Mesenteric fat pad (tissue), 1 donor: Measurements from ENCODE around the gene CDC40. TPM values are rescaled to one million over a fixed set of nuclear protein-coding genes. Genes with fewer than 3 reads are reported as not detected.

Experiments used
- DNase-seq: peaks from one replicate; pipeline ENCODE4 v3.0.0-alpha.2; 2020; ENCODE audit warnings: low spot score
- long read RNA-seq: library from polyadenylated mRNA; unstranded; transcript quantifications from one replicate; pipeline ENCODE4 v2.0.0, GENCODE V29; 2020
- total RNA-seq: library from RNA; stranded (reverse); fragmentation: NEBNext Ultra II Directional; extraction: Animal tissue kit (Norgen Biotek cat#: 25700); gene quantifications from one replicate; pipeline ENCODE4 v1.2.1, GENCODE V29; 2021
- donor health status: DM: yes; HTN: yes; CAD: no.

Gene CDC40
- 19.2 TPM for total RNA-seq
- long read RNA-seq, partial matches to known transcripts, result 4 of 6 reads
- long read RNA-seq, other reads (novel, unspliced or antisense), result 0 of 6 reads

DNA sequence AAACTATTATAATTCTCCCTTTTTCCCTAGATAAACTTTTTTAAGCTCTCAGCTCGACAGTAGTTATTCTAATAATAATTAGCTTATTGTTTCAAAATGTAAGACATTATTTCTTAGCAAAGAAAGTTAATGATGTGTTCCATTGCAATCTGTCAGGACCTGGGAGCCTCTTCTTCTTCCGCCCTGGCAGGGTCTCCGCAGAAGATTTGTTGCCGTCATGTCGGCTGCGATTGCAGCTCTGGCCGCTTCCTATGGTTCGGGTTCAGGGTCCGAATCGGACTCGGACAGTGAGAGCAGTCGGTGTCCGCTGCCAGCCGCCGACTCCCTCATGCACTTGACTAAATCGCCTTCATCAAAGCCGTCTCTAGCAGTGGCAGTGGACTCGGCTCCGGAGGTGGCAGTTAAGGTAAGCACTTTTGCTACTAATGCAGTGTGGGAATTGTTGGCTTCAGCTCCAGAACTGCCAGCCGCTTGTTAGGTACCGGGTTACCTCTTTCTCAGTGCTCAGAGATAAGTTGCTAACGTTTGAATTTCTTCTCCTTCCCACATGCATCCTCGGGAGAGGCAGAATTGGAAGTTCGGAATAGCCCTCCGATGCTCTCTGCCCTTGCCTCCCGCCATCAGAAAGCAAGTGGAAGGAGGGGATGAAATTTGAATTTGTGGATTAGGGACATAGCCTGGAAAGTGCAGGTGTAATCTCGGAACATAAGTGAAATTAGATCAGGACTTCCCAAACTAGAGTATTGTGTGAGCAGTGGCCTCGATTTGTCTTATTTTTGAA is at the start of gene CDC40:
TSS of gene CDC40 (plus strand) at position 200 of the 781 bp plus-strand sequence. CDS start at position 218, 18 bp downstream.
- DNase-seq, result peak; percentile 90

DNA sequence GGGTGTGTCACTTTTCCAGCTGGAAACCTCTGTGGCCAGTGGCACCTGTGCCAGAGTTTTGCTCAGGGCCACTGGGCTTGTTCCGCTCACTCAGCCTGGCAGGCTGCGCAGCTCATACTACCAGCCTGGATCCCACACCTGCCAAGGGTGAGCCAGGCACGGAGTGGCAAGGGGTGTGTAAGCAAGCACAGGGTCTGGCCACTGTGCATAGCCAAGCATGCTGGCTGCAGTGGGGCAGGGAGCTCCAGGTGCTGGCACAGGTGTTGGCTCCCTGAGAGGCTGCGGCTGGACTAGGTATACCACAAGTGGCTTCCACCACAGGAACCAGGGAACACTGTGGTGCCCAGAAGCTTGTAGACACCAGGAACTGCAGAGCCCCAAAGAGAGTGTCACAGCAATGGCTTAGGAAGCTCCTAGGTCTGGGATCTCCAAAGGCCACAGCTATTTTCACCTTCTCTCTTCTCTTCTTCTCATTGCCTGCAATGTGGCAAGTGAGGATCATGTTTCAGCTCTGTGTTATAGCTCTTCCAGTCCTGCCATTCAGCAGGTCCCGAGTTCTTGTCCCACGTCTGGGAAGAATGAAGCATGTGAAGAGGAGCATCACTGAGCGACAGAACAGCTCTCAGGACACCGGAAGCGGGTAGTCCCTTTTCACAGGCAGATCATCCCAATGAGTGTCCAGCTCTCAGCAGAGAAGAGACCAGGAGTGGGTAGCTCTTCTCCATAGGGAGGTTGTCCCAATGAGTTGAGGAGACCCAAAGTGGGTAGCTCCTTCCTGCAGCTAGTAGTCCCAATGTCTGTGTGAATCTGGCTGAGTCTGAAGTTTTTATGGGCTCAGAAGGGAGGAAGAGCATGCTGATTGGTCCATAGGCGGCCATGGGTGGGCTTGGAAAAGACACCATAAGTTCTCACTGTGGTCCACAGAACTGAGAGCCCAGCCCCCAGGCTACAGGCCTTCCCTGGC is 42.0 kb upstream of the CDC40 start:
- no peak for DNase-seq

DNA sequence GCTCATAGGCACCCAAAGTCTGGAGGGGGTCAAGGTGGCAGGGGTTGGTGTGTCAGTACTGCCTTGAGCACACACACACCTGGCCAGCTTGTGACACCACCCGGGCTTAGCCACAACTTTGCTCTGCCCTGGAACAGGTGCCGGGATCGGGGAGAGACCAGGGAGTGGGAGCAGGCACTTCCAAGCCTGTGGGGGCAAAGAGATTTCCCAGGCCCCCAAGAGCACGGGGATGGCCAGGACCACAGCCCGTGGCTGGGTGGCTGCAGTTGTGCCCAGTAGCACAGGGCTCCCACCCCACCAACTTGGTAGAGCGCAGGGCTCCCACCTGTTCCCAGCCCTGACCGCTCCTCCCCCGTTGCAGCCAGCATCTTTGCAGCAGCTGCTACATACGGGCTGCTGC is 41.2 kb upstream of the CDC40 start:
- DNase-seq, result no peak

DNA sequence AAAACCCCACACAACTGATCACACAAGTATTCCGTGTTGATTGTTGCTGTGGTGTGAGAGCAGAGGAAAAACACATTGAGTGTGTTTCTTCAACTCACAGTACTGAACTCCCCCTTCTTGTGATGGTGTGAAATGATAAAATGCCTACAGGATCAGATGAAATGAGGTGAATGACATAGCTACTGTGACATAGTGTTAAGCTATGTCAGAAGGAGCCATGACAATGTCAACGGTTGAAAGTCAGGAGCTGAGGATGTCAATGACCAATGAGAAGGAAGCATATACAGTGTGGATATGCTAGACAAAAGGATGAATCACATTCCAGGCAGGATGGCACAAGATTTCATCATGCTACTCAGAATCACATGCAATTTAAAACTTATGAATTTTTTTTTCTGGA is 39.6 kb upstream of the CDC40 start:
- no peak for DNase-seq

DNA sequence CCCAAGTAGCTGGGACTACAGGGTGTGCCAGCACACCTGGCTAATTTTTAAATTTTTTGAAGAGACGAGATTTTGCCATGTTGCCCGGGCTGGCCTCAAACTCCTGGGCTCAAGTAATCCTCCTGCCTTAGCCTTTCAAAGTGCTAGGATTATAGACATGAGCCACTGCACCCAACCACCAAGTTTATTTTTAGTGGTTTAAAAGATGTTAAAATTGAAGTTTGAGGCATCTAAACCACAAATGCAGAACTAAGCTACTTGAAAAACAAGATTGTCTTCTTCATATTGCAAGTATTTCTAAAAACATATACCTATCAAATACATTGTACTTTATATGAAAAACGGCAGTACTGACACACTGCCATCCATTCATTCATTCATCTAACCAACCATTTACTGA is 32.4 kb upstream of the CDC40 start:
- DNase-seq, result no peak

DNA sequence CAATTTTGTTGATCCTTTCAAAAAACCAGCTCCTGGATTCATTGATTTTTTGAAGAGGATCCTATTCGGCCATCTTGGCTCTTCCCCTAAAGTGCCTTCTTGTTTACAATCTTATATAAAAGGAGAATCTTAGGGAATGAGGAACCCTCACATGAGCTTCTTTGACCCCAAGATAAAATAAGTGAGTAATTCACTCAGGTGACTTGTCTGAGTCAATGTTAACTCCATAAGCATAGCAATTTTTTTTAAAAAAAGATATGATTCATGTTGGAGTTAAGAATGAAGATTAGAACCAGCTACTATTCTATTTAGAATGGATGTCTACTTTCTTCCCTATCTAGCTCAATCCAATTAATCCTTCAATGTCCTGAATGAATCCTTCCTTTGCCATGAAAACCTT is 21.7 kb upstream of the CDC40 start:
- no peak for DNase-seq

DNA sequence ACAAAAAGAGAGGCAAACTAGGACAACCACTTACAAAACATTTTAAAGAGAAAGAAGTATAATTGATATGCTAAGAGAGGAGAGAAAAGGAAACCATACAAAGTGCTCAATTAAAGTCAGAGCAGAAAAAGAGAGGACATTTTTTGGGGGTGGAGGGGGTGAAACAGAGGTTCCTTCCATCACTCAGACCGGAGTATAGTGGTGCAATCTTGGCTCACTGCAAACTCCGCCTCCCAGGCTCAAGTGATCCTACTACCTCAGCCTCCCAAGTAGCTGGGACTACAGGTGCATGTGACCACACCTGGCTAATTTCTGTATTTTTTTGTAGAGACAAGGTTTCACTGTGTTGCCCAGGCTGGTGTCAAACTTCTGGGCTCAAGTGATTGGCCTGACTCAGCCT is 10.1 kb upstream of the CDC40 start:
- DNase-seq, result no peak

DNA sequence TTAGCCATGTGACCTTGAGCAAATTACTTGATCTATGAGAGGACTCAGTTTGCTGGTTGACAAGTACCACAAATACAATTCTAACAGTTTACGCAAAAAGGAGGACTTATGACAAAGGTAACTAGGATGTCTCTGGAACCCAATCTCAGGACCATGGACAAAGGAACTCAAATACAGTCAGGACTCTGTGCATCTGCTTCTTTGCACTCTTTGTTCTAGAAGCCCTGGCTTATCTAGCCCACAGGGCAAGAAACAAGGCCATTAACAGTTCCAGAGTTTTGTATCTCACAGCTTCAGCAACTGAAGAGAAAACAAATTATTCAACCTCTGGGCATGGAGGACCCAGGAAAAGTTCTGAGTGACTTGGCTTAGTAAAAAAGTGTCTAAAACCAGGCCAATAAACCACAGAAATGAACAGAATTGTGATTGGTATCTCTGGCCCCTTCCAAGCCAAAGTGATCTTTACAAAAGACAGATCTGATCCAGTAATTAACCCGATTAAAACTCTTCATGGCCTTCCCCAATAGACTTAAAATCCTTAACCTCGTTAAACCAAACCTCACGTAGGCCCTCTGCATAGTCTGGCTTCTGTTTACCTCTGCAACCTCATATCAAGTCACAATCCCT is 6.6 kb upstream of the CDC40 start:
- DNase-seq, result no peak

DNA sequence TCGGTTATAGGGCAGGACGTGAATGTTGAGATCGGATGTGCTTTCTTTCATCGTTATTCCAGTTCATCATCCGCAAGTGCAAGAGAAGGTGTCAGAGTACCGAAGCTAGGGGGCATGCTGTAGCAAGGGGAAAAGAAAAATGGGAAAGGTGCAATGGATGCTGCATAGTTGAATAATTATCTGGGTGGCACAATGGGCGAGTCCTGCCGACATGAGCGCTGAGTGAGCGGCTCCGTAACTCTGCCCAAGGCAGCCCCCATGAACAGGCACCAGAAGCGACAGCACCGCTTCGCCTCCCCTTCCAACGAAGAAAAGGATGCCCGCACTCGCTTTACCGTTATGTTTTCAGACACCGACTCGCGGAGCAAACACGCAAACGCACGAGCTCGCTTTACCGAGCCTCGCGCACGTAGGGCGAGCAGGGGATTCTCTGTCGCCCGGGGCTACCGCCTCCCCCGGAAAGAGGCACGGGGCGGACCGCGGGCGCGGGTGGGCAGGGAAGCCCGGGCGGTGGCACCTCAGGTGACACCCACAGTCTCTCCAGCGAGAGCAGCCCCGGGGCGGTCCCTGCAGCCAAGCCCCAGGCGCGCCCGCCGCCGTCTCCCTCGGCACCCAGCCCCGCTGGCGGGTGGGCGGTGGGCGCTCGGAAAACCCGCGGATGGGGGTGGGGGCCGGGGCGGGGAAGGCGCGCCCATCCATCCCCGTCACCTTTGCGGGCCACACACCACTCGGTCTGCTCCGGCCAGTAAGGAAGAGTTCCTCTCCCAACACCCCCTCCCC is 1.4 kb upstream of the CDC40 start:
- peak; percentile 89 for DNase-seq

DNA sequence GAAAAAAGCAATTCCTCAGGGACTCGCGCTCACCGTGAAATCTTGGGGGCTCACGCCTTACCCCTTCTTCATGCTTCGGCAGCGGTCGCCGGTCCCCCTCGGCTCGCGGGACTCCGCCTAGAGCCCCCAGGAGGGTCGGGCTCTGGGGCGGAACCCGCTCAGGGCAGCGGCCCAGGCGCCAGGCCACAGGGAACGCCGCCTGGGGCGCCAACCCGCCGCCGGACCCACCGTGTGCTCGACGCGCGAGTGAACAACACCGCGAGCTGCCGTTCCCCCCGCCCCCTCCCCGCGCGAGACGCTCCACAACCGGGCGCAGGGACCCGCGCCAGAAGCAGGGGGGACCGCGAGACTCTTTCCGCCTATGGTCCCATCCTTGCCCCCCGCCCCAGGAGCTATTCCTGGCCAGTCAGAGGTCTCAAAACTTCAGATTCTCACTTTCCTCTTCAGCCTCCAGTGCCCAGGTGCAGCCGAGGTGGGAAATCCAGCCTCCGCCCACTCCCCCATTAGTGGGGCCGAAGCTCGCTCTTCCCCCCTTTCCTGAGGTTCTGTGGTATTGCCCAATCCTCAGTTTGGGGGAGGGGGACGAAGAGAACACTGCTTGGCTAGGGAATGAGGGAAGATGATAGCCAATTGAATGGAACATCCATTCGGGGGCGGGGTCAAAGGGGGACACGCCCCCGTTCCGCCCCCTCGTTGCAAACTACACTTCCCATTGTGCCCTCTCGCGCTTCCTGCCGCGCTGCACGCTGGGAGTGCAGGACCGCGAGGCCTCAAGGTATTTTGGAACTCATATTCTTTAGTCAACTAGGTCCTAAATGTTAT is 610 bp upstream of the CDC40 start, which contains the start of gene WASF1:
TSS of gene WASF1 (minus strand) at position 265 of the 822 bp plus-strand sequence. CDS start 52,069 bp downstream, outside the sequence.
- peak; percentile 96 for DNase-seq

DNA sequence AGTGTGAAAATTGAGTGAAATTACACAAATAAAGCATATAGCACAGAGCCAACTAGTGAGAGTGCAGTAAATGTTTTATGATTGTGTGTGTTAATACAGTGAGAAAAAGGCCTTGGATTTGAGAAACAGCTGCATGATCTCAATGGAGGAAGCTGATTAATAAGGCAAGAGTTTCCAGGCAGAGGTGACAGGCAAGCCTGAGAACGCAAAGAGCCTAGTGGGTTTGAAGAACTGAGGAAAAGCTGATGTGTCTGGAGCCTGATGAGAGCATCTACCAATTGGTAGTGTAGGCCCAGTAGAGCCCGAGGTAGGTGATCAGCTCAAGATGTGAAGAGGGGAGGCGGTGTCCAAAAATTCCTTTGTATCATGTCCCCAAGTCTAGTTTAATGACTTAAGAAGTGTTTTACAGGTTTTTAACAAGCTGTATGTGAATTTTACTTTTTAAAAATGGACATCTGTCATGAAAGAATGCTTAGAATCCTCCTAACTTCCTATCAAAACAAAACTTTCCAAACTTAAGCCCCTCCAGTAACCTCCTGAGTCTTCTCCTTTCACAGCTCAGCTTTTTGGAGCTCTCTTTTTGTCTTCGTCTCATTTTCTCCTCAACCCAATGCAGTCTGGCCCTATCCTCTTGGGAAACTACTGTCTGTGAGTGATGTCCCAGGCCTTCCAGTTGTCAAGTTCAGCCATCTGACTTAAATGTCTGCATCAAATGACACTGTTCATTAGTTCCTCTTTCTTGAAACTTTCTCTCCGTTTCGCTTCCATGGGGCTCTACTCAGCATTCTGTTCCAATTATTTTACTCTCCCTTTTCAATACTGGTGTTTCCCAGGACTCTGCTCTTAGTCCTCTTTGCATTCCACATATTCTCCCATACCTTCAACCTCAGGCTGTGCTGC is 1.2 kb downstream of the CDC40 start:
- no peak for DNase-seq

DNA sequence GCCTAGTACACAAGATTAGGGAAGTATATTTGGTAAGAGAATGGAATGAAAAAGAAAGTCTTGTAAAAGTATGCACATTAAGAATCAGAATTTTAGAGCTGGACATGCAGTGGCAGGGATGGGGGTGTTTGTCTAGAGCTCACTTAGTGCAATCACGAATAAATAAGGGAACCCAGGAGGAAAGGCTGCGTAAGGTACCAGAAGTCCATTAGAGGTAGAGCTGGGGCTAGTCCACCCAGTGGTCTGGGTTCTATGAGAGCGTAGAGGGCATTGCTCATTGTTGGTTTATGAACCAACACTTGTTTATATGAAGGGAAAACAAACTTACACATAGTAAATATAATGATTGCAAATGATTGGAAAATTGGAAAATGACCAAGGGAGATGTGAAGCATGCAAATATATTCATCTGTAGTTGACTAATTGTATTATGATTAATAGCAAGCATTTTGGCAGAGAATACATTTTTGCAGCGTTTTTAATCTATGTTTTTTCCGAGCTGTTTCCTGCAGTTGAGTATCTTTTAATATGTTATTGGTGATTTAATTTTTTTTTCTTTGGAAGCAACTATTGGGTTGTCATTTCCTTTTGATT is 3.2 kb downstream of the CDC40 start:
- DNase-seq, result no peak

DNA sequence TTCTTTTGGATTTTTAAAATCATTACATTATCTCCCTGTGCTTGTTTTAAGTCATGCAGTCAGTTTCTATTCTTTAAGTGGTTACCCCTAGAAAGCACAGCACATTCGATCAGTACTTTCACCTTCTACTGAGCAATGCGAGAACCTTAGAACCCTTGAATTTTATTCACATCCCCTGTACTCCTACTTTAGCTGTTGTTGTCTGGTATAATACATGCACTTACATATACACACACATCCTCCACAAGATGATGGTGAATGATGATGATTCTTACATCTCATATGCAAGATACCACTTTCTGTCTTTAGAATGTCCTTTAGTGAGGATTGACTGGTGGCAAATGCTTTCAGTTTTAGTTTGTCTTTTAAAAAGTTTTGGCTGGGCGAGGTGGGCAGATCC is 5.7 kb downstream of the CDC40 start:
- DNase-seq, result no peak

DNA sequence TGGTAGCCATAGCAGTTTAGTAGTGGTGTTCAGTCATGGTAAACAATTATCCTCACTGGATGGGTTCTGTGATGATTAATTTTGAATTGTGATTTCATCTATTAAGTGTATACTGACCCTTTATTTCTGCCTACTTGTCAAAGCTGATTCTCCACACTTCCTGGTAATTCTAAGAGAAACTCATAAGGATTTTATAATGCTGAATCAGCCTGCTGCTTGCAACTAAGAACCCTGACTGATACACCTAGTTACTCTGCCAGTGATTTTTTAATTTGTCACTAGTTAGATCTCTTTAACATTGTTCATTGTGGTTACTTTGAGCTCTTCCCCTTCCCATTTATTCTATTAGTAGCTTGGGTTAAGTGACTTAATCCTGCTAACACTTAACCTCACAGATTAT is 8.6 kb downstream of the CDC40 start:
- no peak for DNase-seq

DNA sequence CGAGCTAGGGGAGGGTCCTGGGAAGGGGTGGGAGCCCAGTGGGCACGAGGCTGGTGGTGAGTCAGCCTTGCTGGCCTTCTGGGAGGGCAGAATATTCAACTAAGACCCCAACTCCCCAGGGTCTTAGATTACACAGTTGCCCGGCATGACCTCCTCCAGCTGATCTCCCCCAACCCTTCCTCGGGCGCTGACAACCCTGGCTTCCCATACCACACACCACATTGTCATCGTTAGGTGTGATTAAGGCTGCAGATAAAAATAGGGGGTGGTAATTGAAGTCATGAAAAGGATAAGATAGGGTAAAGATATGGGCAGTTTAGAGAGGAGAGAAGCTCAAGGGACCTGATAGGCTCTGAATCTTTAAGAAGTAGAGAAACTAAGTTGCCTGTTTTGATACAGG is 10.5 kb downstream of the CDC40 start:
- no peak for DNase-seq

DNA sequence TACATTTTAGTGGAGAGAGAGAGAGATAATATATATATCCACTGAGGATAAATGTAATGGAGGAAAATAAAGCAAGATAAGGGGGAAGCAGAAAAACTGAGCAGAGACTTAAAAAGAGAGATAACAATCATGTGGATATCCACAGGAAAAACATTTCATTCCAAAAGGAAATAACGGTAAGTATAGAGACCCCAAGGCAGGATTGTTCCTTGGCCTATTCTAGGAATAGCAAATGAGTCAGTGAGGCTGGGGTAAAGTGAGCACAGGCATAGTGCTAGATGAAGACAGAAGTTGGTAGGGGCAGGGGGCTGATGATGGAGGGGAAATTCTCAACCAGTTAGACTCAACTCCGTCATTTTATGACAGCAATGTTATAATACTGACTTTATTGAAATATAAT is 11.2 kb downstream of the CDC40 start:
- no peak for DNase-seq

DNA sequence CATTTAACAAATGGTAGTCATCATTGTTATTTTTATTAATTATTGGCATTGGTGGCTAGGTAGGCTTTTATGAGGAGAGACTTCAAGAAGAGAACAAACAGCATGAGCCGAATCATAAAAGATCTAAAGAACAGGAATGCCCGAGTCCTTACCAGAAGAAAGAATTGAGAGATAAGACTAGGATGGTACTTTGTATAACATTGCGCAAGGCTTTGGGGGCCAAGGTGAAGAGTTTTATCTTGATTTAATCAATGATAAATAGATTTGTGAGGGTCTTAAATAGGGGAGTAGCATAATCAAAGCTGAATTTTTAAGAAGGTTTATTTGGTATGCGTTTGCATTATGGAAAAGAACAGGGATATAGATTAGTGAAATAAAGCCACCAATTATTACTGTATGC is 15.4 kb downstream of the CDC40 start:
- DNase-seq, result no peak

DNA sequence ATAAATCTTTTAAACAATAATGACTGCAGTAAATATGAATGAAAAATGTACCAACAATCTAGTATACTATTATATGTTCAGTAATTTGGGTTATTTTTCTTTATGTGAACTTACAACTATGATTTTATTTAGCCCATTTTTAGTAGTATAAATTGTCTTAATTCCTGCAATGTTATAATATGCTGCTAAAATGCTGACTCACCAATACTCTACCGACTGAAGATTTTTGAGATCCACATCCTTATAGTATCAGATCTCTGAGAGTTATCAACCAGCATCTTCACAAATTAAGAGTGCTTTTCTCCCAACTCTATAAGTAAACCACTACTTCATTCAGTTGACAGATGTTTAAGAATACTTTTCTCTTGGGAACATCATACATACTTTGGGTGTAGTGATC is 16.6 kb downstream of the CDC40 start:
- DNase-seq, result no peak
